NCI-H1930 (cell line): ENCODE results near the gene TNPO2.

ENCODE experiments used
- DNase-seq, 2 experiments: peaks; one replicate each; lab custom pipeline; 2025; lab: John Stamatoyannopoulos, UW

The TNPO2 gene

DNA sequence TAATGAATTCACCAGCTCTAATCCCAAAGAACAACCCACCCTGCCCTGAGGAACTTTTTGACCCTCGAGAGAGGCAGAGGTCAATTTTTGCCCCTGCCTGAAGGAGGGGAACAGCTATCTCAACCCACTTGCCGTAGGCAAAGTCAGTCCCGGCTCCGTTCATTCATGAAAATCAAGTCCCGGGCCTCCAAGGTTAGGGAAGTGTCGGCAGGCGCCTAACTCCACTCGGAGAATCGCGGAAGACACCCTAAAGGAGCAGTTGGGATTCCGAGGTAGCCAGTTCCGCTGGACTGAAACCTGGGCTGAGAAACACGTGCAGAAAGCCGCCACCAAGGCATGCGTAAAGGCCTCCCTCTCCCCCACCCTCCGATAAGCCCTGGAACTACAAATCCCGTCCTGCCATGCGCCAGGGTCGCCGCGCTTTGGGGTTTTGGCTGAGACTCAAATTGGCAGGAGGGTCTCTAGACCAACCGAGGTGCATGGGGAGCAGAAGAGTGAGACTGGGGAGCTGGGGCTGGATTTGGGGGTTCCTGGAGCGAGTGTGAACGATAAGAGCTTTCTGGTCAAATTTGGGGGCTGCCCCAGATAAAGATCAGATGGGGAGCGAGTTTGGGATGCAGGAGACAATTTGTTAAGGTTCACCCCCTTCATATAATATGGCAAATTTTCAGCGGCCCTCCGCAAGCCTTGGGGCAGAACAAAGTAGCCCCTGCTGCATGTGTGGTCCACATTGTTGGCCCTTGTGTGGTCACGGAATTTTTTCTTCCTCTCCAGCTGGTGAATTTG lies at the start of gene TNPO2:
TNPO2 (minus strand) TSS at position 292 of the 786 bp plus-strand sequence. CDS start 2,955 bp downstream, outside the sequence.
- DNase-seq = peak; percentile 43 to 57

DNA sequence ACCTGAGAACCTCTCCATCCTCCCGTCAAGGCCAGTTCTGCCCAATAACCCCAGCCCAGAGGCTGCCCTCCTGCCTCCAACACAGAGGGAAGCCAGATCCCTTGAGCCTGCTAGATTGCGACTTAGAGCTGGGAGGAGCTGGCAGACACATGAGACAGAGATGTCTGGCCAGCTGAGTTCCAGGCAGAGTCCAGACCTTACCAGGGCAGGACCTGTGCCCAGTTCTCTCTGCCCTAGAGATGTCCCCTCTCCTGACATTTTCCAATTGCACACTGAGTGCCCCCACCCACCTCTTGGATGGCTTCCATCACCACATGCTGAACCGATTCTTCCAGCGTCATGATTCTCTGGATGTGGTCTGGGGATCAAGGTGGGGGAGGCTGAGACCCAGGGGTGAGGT lies 48.6 kb upstream of the TNPO2 start:
- no peak for DNase-seq

DNA sequence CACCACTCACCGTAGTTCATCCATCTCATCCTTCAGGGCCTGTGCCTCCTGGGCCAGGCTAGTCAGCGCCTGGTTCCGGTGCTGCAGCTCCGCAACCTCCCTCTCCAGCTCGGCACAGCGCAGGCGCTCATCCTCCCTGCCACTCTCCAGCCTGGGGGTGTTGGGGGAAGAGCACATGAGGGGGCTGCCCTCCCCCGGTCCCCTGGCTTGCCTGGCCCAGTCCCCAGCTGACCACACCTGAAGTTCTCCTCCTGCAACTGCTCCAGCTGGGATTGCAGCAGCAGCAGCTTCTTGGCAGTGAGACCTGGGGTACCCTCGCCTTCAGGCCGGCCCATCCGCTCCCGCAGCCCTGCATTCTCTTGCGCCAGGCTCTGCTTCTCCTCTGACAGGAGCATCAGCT lies 47.2 kb upstream of the TNPO2 start:
- no peak for DNase-seq

DNA sequence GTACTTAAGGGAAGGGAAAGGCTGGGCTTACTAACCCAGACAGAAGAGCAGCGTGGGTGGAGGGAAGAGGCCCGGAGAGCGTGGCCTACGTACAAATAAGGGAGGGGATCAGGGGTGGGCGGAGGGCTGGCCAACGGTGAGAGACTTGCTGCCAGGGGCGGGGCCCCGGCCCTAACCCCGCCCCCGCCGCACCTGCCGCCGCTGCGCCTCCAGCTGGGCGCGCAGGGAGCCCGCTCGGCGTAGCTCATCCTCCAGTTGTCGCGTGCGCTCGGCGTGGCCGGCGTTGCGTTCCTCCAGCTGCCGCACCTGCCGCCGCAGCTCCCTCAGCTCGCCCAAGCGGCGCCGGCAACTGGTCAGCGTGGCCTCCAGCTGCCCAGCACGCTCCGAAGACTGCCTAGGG lies 46.0 kb upstream of the TNPO2 start:
- DNase-seq = peak; percentile 73 to 84

DNA sequence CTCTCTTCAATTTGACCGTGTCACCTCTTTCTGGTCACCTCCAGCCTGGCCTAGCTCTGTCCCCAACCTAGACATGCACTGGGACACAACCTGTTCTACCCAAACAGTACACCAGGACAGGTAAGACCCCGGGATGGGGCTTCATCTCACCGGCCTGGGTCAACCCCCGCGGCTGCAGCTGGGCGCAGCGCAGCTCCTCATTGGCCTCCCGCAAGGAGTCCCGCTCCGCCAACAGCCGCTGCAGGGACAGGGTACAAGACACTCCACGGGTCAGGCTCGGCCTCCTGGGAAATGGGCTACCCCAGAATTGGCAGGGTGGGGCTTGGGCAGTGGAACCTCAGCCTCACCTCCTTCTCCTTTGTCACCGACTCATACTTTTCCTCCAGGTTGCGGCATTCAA lies 43.9 kb upstream of the TNPO2 start:
- DNase-seq = no peak

DNA sequence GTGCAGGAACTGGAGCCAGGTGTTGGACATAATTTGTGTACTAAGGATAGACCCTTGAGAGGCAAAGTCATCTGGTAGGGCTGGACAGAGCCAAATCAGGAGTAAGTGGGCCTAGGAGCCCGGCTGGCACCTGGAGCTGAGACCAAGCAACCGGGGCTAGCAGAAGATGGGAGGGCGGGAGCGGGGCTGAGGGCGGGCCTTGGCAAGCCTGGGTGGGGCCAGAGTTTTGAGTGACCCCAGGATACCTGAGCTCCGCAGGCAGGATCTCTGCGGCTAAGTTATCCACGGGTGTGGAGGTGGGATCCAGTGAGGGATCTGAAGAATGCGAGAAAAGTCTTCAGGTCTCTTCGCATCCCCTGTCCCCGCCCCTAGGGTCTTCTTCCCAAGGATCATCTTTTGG lies 43.4 kb upstream of the TNPO2 start:
- no peak for DNase-seq

DNA sequence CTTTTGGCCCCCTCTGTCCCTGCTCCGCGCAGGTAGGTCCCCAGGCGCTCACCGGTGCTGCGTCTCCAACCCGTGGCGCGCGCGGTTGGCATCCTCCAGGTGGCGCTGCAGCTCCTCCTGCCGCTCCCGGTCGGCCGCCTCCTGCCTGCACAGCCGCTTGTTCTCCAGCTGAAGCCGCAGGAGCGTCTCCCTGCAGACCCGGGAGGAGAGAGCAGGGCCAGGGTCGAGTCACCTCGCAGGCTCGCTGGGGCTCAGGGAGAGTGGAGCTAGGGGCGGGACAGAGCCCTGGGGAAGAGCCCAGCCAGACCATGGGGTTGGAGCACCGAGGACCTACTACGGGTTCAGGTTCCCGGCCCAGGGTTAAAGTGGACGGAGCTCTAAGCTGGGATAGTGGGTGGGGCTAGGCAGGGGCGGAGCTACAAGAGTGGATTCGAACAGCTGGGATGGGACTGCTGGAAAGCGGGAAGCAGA lies 42.4 kb upstream of the TNPO2 start:
- peak; percentile 51 to 77 for DNase-seq

DNA sequence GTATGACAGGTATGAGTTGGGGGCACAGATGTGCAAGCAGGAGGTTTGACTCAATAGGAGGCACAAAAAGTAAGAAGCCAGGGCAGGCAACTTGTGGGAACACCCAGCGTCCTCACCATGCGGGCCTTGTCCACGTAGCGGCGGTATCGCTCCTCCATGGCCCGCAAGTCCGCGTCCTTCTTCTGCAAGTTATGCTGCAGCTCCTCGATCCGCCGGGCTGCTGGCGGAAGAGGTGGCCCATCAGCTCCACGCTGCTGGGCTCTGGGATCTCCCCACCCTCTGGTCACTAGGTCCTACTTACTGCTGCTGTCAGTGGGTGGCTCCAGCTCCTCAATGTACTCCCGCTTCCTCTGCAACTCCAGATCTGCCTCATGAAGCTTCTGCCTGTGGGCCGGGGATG lies 41.0 kb upstream of the TNPO2 start:
- DNase-seq = no peak

DNA sequence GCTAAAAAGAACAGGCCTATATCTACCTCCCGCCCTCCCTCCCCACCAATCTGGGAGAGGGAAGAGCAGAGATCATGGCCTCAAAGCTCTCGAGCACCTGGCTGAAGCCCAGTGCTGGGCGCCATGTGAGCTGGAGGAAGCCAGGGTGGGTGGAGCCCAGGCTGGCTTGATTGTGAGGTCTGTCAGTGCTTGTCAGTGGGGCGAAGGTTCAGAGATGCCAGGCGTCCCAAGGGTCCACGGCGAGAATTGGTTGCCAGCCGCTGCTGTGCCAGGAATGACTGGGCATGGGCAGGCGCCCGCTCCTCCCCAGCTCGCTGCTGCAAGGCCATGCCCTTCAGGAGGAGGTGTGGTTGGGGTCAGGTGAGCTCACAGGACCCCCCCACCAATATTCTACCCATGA lies 39.4 kb upstream of the TNPO2 start:
- DNase-seq = no peak

DNA sequence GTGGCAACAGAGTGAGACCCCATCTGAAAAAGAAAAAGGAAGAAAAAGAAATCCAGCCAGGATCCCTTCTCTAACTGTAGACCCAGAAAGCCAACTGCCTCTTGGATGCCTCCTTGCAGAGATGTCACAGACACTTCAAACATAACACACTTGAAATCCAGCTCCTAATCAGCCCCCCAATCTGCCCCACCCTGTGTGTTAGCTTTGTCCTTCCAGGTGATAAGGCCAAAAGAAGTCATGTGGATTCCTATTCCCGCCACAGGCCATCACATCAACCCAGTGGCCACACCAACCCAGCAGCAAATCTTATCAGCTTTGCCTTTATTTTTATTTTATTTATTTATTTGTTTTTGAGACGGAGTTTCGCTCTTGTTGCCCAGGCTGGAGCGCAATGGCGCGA lies 36.0 kb upstream of the TNPO2 start:
- no peak for DNase-seq

DNA sequence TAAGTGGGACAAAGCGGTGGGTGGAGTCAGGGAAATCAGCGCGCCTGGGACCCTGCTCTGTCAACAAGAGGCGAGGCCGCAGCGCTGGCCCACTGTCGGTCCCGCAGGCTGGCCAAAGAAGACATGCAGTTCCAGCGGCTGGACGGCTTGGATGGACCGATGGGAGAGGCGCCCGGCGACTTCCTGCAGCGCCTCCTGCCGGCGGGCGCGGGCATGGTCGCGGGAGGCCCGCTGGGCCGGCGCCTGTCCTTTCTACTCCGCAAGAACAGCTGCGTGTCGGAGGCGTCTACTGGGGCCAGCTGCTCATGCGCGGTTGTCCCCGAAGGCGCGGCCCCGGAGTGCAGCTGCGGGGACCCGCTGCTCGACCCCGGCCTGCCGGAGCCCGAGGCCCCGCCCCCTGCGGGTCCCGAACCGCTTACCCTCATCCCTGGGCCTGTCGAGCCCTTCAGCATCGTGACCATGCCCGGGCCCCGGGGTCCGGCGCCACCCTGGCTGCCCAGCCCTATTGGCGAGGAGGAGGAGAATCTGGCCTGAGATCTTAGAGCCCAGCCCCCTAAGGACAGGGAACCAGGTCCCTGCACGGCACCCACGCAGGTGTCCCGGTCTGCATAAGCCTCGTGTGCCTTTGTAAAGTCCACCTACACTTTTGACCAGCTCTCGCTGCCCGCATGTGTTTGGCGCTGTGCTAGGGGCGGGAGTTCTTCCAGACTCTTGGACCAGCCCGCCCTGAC lies 34.0 kb upstream of the TNPO2 start:
- DNase-seq = peak; percentile 34 to 72

DNA sequence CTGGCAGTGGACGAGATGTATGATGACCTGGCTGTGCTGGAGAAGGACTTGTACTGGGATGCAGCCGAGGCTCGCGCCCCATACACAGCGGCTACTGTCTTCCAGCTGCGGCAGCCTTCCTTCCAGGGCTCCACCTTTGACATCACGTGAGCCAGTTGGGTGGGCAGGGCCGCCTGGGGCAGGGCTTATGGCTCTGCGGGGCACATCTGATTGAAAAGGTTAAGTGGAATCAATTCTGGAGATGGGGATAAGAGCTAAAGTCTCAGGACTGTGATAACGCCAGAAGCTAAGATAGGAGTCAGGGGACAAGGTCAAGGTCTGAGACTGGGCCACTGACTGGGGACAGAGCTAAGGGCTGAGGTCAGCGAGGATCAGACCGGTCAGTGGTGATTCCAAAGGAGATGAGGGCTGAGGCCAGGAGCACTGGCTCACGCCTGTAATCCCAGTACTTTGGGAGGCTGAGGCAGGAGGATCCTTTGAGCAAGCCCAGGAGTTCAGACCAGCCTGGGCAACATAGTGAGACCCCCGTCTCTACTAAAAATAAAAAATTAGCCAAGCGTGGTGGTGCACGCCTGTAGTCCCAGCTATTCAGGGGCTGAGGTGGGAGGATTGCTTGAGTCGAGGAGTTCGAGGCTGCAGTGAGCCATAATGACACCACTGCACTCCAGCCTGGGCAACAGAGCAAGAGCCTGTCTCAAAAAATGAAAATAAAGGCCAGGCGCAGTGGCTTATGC lies 32.6 kb upstream of the TNPO2 start:
- no peak for DNase-seq

DNA sequence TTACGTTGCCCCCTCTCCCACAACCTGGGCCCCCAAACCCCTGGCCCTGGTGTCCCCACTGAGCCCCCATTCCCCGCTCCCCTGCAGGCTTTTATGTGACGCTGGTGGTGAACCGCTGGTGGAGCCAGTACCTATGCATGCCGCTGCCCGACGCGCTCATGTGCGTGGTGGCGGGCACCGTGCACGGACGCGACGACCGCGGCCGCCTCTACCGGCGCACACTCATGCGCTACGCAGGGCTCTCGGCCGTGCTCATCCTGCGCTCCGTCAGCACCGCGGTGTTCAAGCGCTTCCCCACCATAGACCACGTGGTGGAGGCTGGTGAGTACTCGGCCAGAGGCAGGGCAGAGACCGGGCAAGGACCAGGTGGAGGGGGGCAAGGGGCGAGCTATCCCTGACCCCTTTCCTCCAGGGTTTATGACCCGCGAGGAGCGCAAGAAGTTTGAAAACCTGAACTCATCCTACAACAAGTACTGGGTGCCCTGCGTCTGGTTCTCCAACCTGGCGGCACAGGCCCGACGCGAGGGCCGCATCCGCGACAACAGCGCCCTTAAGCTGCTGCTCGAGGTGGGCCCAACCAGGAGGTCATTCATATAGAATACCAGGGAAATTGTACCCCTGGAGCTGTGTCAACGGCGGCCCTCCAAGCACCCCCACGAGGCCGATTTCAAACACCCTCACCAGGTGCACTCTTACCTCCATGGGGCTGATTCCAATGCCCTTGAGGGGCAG lies 30.9 kb upstream of the TNPO2 start:
- no peak for DNase-seq

DNA sequence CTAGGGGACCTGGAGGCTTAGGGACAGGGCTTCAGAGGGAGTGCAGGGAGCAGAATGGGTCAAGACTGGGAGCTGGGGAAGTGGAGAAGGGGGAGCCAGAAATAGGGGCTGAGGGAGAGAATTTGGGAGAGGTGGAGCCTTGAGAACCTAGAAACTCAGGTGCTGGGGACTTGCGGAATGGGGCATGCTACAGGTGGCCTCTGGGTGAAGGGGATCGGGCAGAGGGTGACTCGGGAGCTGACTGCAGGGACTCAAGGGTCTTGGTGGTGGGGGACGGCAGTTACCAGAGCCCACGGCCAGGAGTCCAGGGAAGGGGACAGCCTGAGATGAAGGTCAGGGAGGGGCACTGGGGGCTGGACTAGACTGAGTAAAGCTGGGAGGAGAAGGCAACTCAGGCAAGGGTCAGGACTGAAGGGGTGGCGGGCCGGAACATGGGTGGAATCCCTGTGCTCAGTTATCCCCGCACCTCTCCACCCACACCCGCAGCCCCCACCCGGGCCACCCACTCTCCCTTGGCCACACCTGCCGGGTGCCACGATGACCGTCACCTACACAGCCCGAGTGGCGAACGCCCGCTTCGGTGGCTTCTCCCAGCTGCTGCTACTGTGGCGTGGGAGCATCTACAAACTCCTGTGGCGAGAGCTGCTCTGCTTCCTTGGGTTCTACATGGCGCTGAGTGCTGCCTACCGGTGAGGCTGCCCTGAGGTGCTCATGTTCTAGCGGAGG lies 28.5 kb upstream of the TNPO2 start:
- no peak for DNase-seq

DNA sequence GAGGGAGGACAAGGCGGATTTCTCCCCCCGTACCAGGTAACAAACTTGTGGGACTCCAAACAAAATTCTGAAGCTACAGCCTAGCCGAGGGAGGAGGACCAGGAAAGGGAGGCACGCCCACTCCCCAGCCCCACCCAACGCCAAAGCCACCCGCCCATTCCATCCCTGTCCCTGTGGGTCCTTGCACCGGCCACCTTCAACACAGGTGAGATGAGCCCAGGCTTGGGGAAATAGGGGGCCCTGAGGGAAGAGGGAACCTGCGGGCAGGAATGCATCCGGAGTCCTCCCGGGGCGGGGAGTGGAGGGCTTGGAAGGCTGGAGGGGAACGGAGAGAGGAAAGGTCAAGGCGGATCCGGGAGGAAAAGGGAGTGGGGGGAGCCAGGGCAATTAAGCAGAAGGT lies 27.9 kb upstream of the TNPO2 start, which contains the start of gene BEST2:
BEST2 (plus strand) TSS at position 157 of the 400 bp plus-strand sequence. CDS start 802 bp downstream, outside the sequence.
- no peak for DNase-seq

DNA sequence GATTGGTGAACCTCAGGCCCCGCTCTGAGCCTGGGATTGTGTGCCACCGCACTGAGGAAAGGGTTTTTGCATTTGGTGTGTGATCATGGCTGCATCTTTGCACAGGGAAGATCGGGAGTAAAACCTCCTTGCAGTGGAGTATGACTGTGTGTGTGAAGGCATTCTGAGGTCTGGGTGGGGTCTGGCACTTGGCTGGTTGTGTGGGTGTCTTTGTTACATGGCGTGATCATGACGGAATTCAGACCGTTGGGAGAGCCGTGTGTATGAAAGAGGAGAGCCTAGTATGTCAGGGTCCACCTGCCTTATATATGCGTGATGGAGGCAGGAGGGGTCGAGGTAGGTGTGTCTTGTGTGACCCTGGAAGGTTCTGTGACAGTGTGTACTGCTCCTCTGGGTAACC lies 27.1 kb upstream of the TNPO2 start:
- DNase-seq = no peak

DNA sequence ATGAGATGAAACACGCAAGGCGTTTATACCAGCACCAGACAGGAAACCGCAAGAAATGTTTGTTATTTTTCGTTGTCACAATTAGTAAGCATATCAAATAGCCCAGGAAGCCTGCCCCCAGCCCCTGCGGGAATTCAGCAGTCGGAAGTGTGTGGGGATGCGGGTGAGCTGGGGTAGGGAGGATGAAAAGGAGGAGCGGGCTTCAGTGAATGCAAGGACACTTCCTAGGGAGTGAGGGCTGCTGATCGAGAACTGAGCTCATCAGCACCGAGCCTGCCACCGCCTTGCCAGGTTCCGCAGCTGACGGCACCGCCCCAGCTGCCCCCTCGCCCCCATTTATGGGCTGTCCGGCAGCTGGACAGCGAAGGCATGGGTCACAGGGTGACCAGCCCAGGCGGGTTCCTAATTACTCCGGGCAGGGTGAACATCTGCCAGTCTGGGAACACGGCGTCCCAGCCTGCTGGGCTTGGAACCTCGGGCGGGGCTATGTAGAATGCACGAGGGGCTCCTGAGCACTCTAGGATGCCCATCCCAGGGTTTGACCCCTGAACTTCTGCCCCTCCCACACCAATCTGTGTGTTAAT lies 26.3 kb upstream of the TNPO2 start:
- no peak for DNase-seq

DNA sequence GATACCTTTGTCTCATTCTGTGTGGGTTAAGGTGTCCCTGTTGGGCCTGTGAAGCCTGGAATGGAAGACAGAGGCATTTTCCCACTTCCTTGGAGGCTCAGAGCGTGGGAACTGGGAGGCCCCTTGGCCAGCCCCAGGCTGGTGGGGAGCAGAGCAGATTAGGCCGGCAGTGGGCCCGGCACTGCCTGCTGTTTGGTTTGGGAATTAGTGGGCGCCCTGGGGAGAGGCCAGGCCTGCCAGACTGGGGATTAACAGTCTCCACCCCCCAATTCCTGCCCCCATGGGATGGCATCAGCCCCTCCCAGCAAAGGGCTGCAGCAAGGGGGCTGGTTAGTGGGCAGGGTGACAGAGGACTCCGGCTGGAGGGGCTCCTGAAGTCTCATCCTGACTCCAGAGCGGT lies 24.8 kb upstream of the TNPO2 start:
- no peak for DNase-seq

DNA sequence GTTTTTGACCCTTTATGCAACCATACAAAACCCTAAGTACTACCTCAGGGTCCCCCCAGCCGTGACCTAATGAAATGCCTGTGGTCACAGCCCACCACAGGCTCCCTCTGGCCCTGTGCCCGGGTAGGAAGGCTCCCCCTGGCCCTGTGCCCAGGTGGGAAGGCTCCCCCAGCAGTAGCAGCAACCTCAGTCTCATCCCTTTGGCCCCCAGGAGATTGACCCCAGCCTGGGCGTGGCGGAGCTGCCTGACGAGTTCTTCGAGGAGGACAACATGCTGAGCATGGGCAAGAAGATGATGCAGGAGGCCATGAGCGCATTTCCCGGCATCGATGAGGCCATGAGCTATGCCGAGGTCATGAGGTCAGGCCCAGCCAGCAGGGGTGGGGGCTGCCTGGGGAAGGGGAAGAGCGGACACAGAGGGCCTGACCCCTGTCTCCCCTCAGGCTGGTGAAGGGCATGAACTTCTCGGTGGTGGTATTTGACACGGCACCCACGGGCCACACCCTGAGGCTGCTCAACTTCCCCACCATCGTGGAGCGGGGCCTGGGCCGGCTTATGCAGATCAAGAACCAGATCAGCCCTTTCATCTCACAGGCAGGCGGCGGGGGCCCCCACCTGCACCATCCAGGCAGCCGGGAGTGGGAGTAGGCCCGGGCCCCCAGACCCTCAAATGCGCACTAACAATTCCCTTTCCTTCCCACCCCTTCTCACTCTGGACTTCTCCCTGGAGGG lies 21.6 kb upstream of the TNPO2 start:
- no peak for DNase-seq

DNA sequence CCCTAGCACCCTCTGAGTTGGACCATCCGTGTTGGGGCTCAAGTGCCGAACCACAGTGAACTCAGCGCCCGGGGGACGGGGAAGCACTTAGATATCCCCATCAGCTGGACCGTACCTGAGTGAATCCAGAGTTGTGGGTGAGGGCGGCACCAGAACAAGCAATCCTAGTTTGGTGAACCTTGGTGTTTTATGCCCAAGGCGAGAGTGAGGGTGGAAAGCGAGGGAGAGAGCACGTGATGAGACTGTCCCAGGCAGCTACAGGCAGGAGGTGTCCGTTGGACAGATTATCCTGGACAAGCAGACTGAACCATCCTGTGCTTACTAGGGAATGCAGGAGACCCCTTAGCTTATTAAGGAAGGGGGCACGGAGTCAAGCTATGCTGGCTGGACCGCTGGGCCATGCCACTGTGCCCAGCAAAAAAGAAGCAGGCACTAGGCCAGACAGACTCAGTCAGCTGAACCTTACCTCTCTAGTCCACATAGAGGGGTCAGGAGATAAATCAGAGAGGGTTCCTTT lies 14.2 kb upstream of the TNPO2 start:
- no peak for DNase-seq
